Limb (tissue), 2 donors: ENCODE data around the gene LAMA3.

ENCODE experiments used
- DNase-seq, 2 donors: peaks; one replicate each; pipeline ENCODE4 v3.0.0-alpha.2; 2016; ENCODE audit errors: extremely low spot score in 2 of 2

The LAMA3 gene

DNA sequence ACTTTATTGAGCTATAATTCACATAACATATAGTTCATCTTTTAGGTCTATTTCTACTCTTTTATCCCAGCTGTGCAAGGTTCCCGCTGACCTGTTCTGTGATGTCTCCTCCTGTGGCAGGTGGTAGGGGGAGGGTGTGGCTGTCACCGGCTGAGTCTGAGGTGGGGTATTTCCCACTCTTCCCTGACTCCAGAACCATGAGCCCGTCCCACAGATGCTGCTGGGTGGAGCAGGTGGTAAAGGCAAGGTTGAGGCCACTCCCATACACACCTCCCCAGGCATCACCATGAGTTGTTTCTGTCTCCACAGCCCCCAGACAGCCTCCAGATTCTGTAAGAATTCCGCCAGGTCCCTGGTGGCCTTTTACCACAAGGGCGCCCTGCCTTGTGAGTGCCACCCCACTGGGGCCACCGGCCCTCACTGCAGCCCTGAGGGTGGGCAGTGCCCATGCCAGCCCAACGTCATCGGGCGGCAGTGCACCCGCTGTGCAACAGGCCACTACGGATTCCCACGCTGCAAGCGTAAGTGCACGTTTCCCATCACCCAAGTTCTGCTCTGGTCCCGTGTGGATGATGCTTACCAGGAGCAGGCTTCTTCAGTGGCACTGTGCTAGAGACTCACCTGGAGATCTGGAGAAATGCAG is 156.9 kb downstream of the LAMA3 start:
- DNase-seq = no peak

DNA sequence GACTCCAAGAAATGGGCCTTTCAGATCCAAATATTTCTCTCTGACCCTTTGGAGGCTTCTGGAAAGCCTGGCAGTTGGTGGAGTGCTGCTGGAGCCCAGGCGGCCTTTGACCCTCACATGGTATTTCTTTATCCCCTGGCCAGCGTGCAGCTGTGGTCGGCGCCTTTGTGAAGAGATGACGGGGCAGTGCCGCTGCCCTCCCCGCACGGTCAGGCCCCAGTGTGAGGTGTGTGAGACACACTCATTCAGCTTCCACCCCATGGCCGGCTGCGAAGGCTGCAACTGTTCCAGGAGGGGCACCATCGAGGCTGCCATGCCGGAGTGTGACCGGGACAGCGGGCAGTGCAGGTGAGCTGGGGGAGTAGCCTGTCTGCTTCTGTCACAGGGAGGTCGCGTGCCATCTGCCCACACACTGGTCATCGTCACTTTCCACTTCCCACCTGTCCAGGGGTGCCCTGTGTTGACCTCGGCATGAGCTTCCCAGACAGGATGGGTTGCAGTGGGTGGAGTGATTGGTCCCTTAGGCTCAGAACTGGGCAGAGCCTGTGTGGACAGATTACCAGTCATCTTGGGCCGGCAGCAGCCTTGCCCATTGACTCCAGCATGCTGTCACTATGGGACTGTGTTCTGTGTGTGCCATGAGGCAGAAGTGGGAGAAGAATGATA is 158.2 kb downstream of the LAMA3 start:
- DNase-seq = no peak

DNA sequence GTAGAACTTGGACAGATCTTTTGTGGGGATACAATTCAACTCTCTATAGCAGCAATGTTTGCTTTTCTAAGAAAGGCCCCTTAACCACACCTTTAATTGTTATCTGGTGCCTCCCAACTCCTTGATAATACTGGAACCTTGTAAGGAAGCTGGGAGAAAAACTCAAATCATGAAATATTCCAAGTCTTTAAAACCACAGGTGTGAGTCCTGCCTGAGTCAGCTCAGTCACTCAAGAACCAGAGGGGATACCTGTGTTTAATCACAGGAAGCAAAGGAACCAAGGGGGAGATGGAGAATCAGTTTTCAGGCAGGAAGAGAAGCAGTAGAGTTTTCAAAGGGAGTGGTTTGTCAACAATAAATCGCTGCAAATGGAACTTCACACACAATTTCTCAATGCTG is 159.9 kb downstream of the LAMA3 start:
- DNase-seq = no peak

DNA sequence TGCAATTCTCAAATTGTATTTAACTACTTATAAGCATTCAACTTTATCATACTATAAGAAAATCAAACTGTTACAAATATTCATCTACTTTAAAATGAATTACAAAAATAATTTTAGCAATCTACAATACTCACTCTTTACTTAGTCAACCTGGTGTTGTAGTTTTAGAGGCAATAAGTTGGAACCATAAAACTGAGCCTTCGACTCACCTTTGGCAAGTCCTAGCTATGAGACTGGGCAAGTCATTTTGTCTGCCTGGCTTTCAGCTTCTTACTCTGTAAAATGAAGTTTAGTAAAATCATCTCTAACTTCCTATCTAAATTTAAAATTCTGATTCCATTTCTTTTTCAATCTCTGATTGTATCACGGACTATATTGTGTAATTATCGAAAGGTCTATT is 161.0 kb downstream of the LAMA3 start:
- DNase-seq = no peak

DNA sequence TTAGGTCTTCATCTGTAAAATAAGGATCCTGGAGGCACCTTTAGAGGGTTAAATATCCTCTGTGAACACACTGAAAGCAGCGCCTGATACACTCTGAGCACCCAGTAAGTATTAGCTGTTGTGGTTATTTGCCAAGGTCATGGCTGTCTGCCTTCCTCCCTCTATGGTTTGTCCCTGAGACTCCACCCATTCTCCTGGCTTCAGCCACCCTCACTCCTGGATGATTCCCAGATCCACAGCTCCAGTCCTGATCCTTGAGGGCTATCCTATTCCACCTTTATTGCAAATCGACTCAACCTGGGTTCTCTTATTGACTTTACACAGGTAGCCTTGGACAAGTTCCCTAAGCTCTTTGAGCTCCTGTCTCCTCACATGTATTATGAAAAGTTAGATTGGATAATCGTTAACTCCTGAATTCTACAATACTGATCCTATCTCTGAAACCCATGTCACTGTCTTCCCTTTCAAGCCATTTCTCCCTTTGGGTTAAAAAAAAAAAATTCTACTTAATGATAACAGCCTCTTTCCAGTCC is 162.3 kb downstream of the LAMA3 start:
- no peak for DNase-seq

DNA sequence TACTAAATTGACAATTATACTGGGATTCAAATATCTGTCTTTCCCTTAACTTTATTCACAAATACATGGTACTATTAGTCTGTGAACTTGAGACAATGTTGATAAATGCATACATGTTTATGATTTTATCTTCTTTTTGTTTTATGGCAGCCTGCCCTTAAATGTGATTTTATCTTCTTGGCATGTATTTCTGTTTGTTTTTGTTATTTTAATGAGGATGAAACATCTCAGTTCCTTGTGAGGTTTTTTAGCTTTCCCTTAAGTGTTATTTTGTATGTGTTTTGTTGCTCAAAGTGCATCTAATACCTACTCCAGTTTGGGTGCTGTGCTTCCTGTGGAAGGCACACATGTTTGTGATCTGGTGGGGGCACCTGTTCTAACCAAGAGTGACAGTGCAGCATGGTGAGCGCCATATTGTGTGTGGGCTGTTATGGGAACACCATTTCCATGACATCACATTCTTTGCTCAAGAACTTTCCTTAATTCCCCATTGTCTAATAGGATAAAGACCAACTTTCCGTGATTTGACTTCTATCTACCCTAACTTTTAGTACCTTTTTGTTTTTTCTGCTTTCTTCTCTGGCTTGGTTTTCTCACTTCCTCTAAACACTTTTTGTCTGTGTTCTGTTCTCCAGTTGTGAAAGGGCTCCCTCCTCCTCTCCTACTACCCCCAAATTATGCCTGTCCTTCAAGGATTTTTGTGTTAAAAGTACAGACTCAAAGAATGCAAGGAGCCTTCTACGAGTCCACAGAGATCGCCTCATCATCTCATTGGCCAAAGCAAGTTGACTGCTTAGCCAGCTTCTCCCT is 163.2 kb downstream of the LAMA3 start:
- DNase-seq = no peak

DNA sequence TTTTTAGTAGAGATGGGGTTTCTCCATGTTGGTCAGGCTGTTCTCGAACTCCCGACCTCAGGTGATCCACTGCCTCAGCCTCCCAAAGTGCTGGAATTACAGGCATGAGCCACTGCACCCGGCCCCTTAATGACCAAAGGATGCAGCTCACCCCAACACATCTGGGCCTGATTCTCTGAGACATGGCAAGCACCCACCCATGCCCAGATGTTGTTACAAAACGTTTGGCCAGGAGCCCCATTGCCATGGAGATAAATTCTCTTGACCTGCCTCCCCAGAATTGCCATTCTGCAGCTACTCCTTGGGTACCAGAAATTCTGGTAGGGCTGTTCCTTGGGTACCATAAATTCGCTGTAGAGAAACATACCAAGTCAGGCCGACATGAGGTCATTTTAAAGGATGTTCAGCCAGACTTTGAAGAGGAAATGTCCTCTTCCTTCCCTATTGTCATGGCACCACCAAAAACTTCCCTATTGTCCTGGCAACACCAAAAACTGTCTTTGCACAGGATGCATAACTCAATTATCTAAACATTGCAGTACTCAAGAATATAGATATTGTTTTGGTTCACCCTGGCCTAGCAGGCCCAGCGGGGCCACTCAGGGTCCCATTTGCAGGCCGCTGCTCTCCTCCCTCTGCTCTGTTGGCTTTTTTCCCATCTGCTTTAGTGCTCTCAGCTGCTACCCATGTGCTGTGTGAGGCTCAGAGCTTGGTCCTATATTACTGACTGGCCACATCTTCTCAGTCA is 164.4 kb downstream of the LAMA3 start:
- no peak for DNase-seq

DNA sequence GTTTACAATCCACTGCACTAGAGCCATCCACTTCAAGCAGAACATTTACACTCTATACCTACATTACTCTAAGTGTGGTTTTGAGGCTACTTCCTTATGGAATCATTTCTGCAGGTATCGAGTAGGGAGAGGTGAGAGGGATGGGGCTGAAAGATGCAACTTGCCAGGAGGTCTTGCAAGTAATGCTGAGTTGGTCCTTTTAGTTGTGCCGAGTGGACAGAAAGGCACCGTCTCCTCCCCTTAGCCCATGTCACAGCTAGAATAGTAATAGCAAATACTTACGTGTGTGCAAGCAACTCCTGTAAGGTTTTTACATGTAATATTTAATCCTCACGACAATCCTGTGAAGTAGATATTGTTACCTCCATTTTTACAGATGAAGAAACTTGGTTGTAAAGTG is 166.5 kb downstream of the LAMA3 start:
- DNase-seq = no peak

DNA sequence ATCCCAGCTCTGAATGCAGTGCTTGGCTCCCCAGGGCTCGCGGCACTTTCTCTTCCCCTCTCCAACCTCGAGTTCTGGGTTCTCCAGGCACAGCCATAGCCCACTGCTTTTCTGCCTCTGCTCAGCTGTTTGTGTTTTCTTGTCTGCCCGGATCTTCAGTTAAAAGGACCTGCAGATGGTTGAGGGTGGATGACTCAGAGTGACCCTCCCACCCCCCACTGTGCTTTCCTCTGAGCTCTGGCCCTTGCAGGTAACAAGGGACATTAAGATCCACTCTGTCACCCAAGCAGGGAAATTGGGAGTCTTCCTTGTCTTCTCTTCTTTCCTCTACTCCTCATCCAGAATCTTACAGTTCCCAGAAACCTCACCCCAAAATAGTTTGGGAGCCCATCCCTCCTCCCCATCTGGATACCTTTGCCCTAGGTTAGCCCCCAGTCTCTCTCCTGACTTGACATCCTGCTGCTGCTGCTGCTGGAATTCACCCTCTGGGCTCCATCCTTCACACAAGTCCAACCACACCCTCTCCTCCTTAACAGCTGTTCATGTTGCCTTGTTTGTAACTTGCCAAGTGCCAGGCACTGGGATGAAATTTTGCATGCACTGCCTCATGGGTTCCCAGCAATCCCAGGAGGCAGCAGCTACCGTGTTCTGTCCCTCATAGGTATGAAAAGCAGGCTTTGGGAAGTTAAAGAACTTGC is 167.4 kb downstream of the LAMA3 start:
- DNase-seq = no peak

DNA sequence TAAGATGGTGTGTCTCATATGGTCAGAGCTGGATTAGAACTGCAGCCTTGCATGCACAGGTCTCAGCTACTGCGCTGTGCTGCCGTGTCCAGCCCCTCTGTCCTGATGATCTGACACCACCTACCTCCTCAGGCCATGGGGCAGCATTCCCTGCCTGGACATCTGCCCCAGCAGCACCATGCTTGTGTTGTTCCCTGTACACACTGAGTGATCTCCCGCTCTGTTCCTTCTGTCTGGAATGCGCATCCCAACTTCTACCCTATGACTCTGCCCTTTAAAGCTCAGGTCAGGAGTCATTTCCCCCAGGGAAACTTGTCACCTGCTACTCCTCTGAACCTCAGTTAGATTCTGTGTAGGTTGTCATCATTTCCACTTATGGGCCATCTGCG is 167.9 kb downstream of the LAMA3 start:
- DNase-seq = no peak

DNA sequence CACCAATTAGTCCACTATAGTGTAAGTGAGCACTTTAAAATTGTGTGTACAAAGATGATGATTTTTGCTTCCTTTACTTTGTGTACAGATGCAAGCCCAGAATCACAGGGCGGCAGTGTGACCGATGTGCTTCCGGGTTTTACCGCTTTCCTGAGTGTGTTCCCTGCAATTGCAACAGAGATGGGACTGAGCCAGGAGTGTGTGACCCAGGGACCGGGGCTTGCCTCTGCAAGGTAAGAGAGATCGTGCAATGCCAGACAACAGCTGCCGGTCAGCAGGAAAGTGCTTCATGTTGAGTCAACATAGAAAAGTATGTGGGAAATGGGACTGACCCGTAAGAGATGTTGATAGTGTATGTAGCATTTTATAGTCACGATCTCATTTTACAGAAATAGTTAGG is 168.5 kb downstream of the LAMA3 start:
- DNase-seq = no peak

DNA sequence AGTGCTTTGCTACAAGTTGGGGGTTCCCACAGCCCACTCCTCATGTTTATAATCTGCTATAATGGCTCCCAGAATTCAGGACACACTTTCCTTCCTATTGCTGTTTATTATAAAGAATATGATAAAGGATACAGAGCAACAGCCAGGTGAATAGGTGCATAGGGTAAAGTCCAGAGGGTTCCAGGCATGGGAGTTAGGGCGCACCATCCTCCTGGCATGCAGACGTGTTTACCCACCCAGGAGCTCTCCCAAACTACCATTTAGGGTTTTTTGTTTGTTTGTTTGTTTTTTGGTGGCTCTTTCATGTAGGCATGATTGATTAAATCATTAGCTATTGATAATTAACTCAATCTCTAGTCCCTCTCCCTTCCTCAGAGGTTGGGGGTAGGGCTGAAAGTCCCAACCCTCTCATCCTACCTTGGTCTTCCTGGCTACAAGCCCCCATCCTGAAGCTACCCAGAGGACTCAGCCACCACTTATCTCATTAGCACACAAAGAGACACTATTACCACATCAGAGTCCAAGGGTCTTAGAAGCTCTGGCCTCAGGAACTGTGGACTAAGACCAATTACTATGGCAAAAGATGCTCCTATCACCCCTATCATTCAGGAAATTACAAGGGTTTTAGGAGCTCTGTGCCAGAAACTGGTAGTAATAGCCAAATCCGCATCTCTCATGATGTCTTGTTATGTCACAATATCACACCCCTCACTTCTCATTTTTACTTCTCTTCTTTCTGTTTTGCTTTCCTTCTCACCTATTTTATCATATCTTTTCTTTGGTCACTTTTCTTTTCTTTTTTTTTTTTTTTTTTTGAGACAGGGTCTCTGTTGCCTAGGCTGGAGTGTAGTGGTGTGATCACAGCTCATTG is 170.4 kb downstream of the LAMA3 start:
- DNase-seq = no peak

DNA sequence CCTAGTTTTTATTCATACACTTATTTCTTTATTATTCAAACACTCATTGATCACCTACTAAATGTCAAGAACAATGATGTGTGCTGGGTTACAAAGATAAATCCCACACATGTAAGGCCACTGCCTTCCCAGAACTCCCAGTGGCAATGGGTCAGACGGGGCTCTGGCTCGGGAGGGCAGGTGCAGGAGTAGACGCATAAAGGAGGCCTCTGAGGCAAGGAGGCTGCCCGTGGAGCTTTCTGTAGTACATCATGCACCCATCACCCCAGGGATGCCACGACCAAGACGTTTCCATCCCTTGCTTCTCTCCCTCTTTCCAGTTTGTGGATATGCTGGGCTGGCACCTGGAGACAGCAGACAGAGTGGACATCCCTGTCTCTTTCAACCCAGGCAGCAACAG is 172.1 kb downstream of the LAMA3 start:
- DNase-seq = no peak

DNA sequence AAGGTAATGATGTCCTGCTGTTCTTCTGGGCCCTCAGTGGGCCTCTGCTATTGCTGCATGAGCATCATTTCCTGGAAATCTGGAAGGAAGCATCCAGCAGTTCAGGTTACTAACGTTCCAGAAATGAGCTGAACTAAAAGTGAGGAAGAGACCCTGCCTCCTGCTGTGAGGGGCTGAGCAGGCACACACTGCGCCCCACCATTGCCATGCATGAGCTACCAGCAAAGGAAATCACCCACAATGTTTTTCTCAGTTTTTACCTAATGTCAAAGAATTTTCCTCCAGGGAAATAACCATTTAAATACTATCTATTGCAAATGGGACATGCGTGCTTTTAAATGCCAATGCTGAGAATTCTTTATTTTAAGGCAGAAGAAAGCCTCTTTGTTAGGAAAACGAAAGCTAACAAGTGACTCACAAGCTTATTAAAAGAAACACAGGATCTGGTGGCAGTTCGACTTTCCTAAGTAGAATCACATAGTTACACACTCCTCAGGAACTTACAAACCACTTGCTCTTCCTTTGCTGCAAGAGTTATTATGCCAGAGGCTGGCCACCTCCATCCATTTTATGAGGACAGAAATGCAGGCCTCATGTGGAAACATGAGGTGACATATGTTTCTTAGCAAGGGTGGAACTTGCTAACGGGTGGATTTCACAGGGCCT is 172.7 kb downstream of the LAMA3 start:
- no peak for DNase-seq

DNA sequence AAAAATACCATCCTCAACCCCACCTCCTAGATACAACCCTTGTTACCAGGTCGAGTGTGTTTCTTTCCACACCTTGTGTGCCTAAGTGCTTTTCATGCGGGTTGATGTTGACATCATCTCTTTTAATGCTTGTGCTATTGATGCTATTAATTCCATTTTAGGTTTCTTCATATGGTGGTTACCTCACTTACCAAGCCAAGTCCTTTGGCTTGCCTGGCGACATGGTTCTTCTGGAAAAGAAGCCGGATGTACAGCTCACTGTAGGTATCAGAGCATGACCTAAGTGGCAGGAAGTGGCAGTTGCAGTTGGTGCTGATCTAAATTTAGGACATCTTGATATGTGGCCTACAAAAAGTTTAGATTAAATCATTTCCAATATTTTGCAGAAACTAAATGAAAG is 175.4 kb downstream of the LAMA3 start:
- DNase-seq = no peak

DNA sequence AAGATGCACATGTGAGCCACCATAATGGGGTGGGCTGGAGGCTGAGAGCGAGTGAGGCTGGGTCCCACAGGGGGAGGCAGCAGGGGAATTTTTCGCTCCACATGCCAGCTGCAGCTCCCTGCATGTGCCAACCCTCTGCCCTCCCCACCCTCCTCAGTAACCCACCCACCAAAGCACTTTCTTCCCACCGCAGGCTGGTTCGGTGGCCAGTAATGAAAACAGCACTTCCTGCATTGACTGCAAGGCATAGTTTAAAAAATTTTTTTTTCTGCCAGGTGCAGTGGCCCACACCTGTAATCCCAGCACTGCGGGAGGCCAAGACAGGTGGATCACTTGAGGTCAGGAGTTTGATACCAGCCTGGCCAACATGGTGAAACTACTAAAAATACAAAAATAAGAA is 177.8 kb downstream of the LAMA3 start:
- no peak for DNase-seq

DNA sequence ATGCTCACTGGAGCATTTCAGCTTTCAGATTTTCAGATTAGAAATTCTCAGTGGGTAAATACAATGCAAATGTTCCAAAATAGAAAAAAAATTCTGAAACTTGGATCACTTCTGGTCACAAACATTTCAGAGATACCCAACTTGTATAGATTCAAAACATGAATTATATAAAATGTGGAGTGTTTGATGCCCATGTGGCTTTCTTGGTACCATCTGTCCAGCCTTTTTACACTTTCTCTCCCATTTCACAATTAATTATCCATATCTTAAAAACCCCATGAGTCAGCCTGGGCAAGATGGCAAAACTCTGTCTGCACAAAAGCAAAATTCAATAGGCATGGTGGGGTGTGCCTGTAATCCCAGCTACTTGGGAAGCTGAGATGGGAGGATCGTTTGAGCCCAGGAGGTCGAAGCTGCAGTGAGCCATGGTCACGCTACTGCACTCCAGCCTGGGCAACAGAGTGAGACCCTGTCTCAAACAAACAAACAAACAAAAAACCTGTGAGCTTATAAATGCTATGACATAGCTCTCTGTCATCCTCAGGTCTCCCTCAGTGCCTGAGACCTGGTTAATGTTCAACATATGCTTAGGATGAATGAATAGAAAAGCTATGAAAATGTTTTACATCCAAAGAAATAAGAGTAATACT is 179.0 kb downstream of the LAMA3 start:
- no peak for DNase-seq

DNA sequence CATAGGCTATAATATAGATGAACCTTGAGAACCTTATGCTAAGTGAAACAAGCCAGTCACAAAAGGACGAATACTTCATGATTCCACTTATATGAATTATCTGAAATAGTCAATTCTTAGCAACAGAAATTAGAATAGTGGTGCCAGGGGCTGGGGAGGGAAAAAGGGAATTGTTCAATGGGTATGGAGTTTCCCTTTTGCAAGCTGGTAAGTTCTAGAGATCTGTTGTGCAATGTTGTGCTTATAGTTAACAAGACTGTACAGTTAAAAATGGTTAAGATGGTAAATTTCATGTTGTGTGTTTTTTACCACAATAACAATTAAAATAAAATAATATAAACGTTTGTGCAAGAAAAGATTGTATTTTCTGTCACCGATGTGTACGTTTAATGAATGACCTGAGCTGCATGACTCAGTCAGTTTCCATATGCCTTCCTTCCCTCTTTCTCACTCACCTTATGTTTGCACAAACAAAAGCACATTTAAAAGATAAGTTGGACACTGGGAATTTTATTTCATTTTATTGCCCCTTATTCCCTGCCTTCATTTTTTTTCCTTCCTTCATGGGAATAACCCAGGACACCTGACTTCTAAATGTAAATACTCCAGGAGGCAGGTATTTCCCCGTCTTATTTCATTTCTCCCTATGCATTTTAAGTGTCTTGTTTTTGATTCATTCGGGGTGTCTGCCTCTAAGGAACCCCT is 181.6 kb downstream of the LAMA3 start:
- no peak for DNase-seq

DNA sequence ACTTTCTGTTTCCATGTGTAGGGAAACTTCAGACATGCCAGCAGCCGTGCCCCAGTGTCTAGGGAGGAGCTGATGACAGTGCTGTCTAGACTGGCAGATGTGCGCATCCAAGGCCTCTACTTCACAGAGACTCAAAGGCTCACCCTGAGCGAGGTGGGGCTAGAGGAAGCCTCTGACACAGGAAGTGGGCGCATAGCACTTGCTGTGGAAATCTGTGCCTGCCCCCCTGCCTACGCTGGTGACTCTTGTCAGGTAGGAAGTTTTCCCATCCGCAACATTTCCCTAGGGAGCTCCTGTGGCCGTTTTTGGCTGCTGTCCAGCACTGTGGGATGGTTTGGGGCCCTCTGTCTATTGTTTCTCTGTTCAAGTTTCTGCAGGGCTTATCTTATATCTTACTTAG is 182.2 kb downstream of the LAMA3 start:
- DNase-seq = no peak
